Myocyte (in vitro differentiated cells): ENCODE results near the gene FOXN3. TPM values are rescaled to one million over a fixed set of nuclear protein-coding genes. Genes with fewer than 3 reads are reported as not detected.
A peak's percentile ranks its signal among the peaks of the same experiment; 100 is the strongest.

Experiments used
- DNase-seq: peaks from one replicate; pipeline ENCODE4 v3.0.0-alpha.2; 2012; ENCODE audit warnings: low read depth
- total RNA-seq: library from RNA; depleted of rRNA; stranded (reverse); fragments of >200 nt; gene quantifications from 2 replicates; pipeline ENCODE4 v1.2.3, GENCODE V29; 2014

Gene FOXN3
- total RNA-seq, 1 donor from 2014 or later = 27.5 TPM

DNA sequence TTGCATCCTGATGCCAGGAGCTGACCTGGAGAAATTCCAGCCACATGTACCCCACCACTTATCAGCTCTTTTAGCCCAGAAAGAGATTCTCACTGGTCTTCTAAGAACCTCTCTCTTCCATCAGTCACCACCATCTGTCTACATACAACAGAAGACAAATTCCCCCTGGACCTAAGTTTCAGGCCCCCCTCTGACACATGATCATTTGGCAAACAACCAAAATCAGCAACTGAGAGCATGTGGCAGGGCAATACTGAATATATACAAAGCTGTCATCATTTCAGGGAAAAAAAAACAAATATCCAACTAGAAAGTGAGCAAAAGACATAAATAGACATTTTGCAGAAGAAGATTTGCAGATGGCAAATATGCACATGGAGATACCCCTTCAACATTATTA is 180.2 kb downstream of the FOXN3 start:
- DNase-seq = peak; percentile 11

- no peak for DNase-seq
Measured at GRCh38 chr14:89233184-89233583, 183.8 kb downstream of the FOXN3 start.

DNA sequence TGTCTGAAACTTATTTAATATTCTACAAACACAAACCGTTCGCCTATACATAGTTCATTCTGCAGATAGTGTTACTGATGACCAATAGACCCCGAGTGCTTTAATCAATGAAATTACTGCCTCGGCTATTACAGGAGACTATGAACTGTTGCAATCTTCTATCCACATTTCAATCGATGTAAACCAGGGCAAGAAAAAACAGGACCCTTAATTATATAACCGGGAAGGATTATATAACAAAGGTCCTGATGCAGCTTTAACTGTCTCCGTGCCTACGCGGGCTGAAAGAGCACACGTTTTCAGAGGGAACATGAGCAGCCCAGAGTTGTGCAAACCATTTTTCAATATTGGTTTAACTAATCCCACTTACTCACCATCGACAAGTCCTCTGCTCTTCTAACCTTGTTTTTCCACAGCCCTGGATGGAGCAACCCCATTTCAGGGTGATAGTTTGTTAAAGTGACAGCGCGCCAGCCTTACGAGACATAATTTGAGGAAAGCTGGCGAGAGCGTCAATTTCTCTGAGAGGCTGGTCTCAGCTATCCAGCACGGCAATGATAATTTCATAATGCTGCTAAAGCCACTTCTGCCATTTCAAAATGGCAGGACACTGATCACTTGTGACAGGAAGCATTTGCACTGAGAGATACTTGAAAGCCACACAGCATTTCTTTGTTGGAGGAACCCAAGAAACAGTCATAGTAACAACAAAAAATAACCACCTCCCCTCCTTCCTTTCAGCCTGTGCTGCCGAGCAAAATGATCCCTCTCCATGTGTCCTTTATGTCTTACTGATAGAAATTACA is 184.6 kb downstream of the FOXN3 start:
- DNase-seq = no peak

DNA sequence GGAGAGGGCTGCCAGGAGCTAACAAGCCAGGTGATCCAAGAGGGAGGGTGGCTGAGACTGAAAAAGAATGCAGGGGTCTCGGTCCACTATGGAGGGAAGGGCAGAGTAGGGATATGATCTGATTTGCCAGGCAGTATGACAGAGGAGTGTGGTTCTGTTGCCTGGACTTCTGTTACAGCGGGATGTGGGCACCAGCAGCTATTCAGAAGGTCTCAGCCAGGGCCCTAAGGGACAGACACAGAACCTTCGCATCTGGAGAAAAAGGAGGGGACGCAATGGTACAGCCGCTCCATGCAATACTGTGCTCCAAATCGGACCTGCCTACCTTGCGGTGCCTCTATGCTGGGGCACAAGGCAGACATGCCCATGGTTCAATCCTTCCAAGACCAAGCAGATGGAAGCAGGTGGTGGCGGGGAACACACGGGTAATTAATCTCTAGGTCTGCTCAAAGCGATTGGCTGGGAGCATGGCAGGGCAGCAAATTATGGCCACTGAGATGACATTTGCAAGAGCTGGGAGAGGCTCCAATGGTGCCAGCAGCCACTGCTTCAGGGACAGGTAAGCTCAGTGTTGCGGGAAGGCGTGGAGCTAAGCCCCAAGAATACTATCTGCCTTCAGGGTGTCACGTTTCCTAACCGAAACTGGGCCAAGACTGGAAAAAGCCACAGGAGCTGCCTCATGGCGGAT is 185.5 kb downstream of the FOXN3 start:
- no peak for DNase-seq

DNA sequence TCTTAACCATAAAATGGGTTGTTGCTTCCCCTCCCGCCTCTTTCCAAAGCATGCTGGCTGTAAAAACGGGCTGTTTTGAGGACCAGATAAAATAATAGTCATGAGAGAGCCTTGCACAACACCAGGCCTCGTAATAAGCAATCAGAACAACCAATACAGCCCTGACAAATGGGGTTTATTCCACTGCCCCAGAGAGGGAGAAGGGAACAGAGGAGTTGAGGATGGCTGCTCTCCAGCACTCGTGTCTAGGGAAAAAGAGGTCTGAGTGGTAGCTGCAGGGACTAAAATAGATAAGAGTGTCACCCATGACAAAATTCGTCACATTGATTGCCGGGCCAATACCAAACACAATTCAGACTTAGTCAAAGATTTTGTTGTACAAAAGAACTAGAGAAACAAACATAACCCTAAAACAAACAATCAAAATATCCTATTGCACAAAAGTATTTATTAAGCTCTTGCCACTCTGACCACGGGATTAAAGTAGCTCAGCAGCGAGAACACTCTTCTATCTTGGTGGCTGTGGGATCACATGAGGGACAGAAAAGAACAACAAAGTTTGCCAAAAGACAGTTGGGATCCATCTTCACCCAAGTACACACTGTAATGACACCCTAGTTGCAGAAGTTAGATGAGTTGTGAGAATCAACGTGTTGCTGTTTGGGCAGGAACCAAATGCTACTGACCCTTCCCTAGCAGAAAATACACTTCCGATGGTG is 188.0 kb downstream of the FOXN3 start:
- peak; percentile 60 for DNase-seq

- no peak for DNase-seq
Measured at GRCh38 chr14:89227496-89227836, 189.6 kb downstream of the FOXN3 start.

- DNase-seq = no peak
Measured at GRCh38 chr14:89226801-89227495, 190.1 kb downstream of the FOXN3 start.

DNA sequence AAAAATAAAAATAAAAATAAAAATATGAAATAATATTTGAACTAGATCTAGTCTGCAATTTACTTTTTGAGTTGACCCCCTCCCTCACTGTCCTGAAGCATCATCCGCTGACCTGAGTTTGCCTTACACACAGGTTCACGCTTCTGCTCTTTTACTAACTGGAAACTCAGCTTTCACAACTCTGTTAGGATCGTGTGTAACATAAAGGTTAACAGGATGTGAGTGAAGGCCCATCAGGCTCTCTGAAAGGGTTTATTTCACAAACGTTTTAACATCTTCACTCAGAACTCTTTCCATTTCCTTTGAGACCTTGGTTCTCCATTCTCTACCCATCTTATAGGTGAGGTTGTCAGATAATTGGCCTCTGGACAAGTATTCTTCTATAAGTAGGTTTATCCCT is 191.4 kb downstream of the FOXN3 start:
- DNase-seq = no peak

- peak; percentile 59 for DNase-seq
Measured at GRCh38 chr14:89221109-89221810, 195.8 kb downstream of the FOXN3 start.

DNA sequence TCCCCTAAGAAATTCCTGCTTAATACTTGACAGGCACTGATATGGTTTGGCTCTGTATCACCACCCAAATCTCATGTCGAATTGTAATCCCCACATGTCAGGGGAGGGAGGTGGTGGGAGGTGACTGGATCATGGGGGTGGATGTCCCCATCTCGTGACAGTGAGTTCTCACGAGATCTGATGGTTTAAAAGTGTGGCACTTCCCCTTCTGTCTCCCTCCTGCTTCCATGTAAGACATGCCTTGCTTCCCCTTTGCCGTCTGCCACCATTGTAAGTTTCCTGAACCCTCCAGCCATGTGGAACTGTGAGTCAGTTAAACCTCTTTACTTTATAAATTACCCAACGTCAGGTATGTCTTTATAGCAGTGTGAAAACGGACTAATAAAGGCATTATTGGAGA is 198.0 kb downstream of the FOXN3 start:
- no peak for DNase-seq

GRCh38 chr14:89217891-89218290 is 199.1 kb downstream of the FOXN3 start:
- DNase-seq = no peak

- DNase-seq = peak; percentile 81
Measured at GRCh38 chr14:89215531-89215930, 201.5 kb downstream of the FOXN3 start.

DNA sequence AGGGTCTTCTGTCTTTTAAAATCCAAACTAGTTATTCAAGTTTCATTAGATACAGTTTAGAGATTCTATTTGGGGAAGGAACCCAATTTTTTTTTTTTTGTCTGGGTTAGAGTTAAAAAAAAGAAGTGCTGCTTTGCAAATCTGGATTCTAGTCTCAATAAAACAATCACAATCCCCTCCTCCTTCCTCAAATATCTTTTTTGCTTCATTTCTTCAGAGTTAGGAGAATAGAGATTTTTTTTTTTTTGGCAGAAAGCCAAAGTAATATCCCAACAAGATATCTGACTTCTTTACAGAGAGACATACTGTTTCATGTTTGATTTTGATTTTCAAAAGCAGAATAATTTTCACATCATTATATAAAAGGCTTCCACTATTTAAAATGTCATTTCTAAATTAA is 201.9 kb downstream of the FOXN3 start:
- DNase-seq = no peak

GRCh38 chr14:89214221-89214965 is 202.6 kb downstream of the FOXN3 start:
- DNase-seq = peak; percentile 24

DNA sequence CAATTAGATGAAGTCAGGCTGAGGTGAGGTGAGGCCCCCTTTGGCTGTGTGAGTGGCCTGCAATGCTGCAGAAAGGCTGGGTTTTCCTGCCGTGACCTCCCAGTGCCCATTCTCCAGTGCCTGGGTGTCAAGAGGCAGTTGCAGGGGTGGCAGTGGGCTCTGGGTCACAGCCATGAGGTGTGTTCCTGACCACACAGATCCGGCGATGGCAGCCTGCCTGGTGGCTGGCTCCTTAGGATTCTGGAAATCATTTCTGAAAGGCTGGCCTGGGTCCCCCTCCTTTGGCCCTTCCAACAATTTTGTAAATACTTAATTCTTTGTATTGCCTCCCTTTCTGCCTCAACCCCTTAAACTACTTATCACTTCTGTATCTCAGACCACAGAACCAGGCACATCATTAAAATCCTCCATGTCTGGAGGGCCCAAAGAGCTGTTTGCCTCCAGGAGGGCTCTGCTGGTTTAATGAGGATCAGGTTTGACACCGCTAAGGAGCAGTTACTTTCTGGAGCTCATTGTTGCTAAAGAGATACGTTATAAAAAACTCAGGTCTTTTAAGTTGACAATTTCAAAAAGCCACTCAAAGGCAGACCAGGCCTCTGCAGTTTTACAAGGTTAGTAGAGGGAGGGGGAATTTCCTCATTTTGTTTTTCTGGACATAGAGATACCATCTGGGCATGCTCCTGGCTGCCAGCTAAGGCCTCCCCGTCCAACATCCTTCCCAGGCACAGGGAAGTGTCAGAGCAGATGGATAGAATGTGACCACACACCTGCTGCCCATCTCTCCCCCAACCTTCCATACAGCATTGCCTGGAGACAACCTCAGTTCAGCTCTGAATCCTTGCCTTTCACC is 204.4 kb downstream of the FOXN3 start:
- peak; percentile 9 for DNase-seq

GRCh38 chr14:89209558-89209957 is 207.5 kb downstream of the FOXN3 start:
- no peak for DNase-seq

GRCh38 chr14:89207925-89208328 is 209.1 kb downstream of the FOXN3 start:
- DNase-seq = peak; percentile 28

- peak; percentile 61 for DNase-seq
Measured at GRCh38 chr14:89206389-89207031, 210.5 kb downstream of the FOXN3 start.
